Heart right ventricle (tissue), 16 donors: Measurements from ENCODE around the gene MCRIP1. TPM values are rescaled to one million over a fixed set of nuclear protein-coding genes. Genes with fewer than 3 reads are reported as not detected.

Experiments used
- ATAC-seq, 8 donors: fragments of 200-7000 bp; cut with Tn5 transposase; one replicate each; pipeline ENCODE4 v1.9.1; 2020; ENCODE audit warnings: mild to moderate bottlenecking in 8 of 8, moderate library complexity in 8 of 8, moderate number of reproducible peaks in 1 of 8
- DNase-seq, 2 donors: peaks; one replicate each; pipeline ENCODE4 v3.0.0-alpha.2; 2020
- H3K27ac ChIP-seq, 10 donors: fragments of 200-600 bp; sonication (generic) in 2 of 10; one replicate each; pipeline versions ENCODE4 v1.5.0 to v1.8.0; 2020 to 2022; ENCODE audit warnings: mild to moderate bottlenecking in 3 of 10
- H3K27me3 ChIP-seq, 7 donors: fragments of 200-600 bp; one replicate each; pipeline ENCODE4 v1.8.0; 2021 to 2022; ENCODE audit warnings: mild to moderate bottlenecking in 2 of 7
- H3K36me3 ChIP-seq, 9 donors: fragments of 200-600 bp; sonication (generic) in 1 of 9; one replicate each; pipeline versions ENCODE4 v1.5.0 to v1.8.0; 2020 to 2022; ENCODE audit warnings: mild to moderate bottlenecking in 2 of 9
- H3K4me1 ChIP-seq, 9 donors: fragments of 200-600 bp; sonication (generic) in 1 of 9; one replicate each; pipeline versions ENCODE4 v1.5.0 to v1.8.0; 2020 to 2022; ENCODE audit warnings: mild to moderate bottlenecking in 4 of 9
- H3K4me3 ChIP-seq, 10 donors: fragments of 200-600 bp; sonication (generic) in 2 of 10; one replicate each; pipeline versions ENCODE4 v1.5.0 to v1.8.0; 2020 to 2022; ENCODE audit warnings: mild to moderate bottlenecking in 7 of 10, moderate library complexity in 2 of 10
- H3K9me3 ChIP-seq, 11 donors: fragments of 200-600 bp in 10 of 11; sonication (generic) in 2 of 11; one replicate each; pipeline versions ENCODE4 v1.5.0 to v1.8.0; 2013 to 2022; ENCODE audit warnings: mild to moderate bottlenecking in 2 of 11, control low read depth in 1 of 11, moderate library complexity in 1 of 11
- WGBS, 2 donors: extraction: QIAGEN DNeasy Blood & Tissue Kit; methylation state at CpG; one replicate each; pipeline ENCODE4 v1.1.7; 2013; ENCODE audit warnings: inconsistent platforms in 1 of 2; 5-methylcytosine and 5-hydroxymethylcytosine counted together
- intact Hi-C, 10 donors: fragments of 100-400 bp; cut with DNase I; formaldehyde crosslinking; loops; one replicate each; pipeline versions ENCODE4 v1.11.1 to v1.14.2; 2022
- polyA plus RNA-seq, 2 donors: library from polyadenylated mRNA; stranded (reverse); fragments of 200-250 nt; gene quantifications; one replicate each; pipeline ENCODE4 v1.2.3, GENCODE V29; 2013
- total RNA-seq, 10 donors: library from RNA; stranded (reverse); fragmentation: NEBNext Ultra II Directional in 3 of 10; extraction: Animal tissue kit (Norgen Biotek cat#: 25700) in 3 of 10; gene quantifications; one replicate each; pipeline versions ENCODE4 v1.2.1 to v1.2.4, GENCODE V29; 2021 to 2023
- TF ChIP-seq, protein P1 (sequence below), 9 donors: fragments of 200-600 bp; sonication (generic) in 2 of 9; IDR thresholded peaks; one replicate each; pipeline versions ENCODE4 v1.5.0 to v1.8.0; 2021 to 2022; ENCODE audit warnings: antibody characterized with exemption in 9 of 9, mild to moderate bottlenecking in 5 of 9, moderate library complexity in 1 of 9
- donor health status: Arrhythmogenic right ventricular cardiomyopathy.
- donor health status: ischemic (EF 13 %, LVEDD 7.1; RV severe dilation, severe dysfunction).
- donor health status: healthy with polysubstance abuse.
- donor health status: DM: no; HTN: yes; CAD: no.
- donor health status: DM: no; HTN: no; CAD: no.
- donor health status: ischemic (EF 25% LVEDD 6.9; RV normal size, moderate dysfunction).
- donor health status: ischemic (EF 25% LVEDD 5.7; RV mildly dilated, moderate dysfunction).
- donor health status: healthy.
- donor health status: DM: yes; HTN: yes; CAD: no.
- donor health status: Ischemic cardiomyopathy.
- donor health status: ischemic (EF 35%, LVEDD 5.7; RV mildly dilated, moderate dysfunction).
- donor health status: nonischemic (EF 11% LVEDD 7.7; RV severe dilation, severe dysfunction).
- donor health status: DM: yes; HTN: yes; CAD: no.
- donor health status: PGD.
- donor health status: ischemic (EF 29% LVEDD 5.4; RV normal size, mild dysfunction).
- donor health status: nonischemic (EF 23%, LVEDD 6.1; RV moderate dilation, normal function).

The MCRIP1 gene
- total and polyA plus RNA-seq, 12 donors: 75.1 to 239 (median 92.5) TPM

DNA sequence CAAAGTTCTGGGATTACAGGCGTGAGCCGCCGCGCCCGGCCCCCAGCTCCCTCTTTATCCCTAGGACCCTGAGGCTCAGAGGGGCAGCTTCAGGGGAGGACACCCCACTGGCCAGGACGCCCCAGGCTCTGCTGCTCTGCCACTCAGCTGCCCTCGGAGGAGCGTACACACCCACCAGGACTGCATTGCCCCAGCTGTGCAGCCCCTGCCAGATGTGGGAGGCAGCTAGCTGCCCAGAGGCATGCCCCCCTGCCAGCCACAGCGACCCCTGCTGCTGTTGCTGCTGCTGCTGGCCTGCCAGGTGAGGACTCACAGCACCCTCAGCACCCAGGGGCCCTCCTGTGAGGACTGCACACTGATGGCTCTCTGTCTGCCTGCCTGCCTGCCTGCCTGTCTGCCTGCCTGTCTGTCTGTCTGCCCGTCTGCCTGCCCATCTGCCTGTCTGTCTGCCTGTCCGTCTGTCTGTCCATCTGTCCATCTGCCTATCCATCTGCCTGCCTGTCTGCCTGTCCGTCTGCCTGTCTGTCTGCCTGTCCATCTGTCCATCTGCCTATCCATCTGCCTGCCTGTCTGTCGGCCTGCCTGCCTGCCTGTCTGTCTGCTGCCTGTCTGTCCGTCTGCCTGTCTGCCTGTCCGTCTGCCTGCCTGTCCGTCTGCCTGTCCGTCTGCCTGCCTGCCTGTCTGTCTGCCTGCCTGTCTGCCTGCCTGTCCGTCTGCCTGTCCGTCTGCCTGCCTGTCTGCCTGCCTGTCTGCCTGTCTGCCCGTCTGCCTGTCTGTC lies 24.1 kb downstream of the MCRIP1 start:
- TF ChIP-seq, protein P1, sequence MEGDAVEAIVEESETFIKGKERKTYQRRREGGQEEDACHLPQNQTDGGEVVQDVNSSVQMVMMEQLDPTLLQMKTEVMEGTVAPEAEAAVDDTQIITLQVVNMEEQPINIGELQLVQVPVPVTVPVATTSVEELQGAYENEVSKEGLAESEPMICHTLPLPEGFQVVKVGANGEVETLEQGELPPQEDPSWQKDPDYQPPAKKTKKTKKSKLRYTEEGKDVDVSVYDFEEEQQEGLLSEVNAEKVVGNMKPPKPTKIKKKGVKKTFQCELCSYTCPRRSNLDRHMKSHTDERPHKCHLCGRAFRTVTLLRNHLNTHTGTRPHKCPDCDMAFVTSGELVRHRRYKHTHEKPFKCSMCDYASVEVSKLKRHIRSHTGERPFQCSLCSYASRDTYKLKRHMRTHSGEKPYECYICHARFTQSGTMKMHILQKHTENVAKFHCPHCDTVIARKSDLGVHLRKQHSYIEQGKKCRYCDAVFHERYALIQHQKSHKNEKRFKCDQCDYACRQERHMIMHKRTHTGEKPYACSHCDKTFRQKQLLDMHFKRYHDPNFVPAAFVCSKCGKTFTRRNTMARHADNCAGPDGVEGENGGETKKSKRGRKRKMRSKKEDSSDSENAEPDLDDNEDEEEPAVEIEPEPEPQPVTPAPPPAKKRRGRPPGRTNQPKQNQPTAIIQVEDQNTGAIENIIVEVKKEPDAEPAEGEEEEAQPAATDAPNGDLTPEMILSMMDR (IDR thresholded peaks at IDR 0.05): no peak
- ATAC-seq (no peak), DNase-seq (no peak)
- H3K4me1 ChIP-seq: peaks cover 0 to 10% (median 7%) of the 10 kb centered on the region in 9 donors
- no peaks in the 10 kb centered on the region for H3K9me3 ChIP-seq
- no peak overlapping the region for H3K27ac ChIP-seq
- no peak overlapping the region for H3K4me3 ChIP-seq
- H3K27me3 ChIP-seq: peaks cover 19 to 74% (median 61%) of the 10 kb centered on the region in 7 donors
- intact Hi-C loops: no loop called here
- WGBS, 2 donors: 74 to 79% methylated on average over 20 of the region's 20 CpGs
- H3K36me3 ChIP-seq: no peaks in the 10 kb centered on the region

DNA sequence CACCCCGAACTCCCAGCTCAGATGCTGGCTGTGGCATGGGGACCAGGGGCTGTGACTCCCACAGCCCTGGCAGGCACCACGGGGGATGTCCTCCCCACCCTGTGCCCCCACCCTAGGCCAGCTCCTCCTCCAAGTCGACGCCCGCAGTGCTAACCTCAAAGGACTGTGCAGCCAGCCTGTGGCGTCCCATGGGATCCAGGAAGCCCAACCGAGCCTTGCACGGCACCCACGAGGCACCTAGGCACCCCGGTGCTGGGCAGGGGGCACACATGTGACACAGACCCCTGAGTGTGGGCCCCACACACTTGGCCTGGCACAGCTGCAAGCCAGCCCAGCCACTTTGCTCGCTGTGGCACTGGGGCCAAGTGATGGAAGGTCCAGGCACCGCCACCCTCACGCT lies 25.3 kb downstream of the MCRIP1 start:
- H3K4me1 ChIP-seq: peaks cover 0 to 18% (median 9%) of the 10 kb centered on the region in 9 donors
- intact Hi-C loops: no loop called here
- no peak overlapping the region for H3K27ac ChIP-seq
- no peaks in the 10 kb centered on the region for H3K9me3 ChIP-seq
- peaks cover 29 to 82% (median 73%) of the 10 kb centered on the region in 7 donors for H3K27me3 ChIP-seq
- 66 to 75% methylated on average over 13 of the region's 13 CpGs for WGBS, 2 donors
- TF ChIP-seq, protein P1 (IDR thresholded peaks at IDR 0.05): no peak
- ATAC-seq: no peak
- no peaks in the 10 kb centered on the region for H3K36me3 ChIP-seq
- DNase-seq: no peak
- H3K4me3 ChIP-seq: no peak overlapping the region

DNA sequence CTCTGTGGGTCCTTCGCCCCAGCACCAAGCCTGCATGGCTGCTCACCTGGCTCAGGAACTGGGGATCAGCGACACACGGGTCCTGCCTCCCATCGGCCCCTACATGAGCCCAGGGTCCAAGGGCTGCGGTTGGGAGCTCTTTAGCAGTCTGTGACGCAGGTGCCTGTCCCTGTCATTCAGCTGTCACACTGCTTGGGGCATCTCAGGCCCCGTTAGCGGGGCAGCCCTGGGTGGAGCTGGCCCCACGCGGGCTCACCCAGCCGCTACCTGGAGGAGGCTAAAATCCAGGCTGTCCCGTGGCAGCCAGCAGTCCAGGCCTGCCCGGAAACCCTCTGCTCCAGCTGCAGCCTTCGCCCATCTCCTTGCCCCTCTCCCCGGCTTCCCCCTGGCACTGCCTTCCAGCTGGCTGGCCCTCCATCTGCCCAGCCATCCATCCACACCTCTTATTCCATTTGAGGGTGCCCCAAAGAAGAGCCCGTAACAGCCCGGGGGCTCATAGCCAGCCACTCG lies 25.8 kb downstream of the MCRIP1 start:
- DNase-seq (no peak), ATAC-seq (no peak)
- peaks cover 33 to 87% (median 77%) of the 10 kb centered on the region in 7 donors for H3K27me3 ChIP-seq
- no peaks in the 10 kb centered on the region for H3K9me3 ChIP-seq
- peaks cover 0 to 18% (median 9%) of the 10 kb centered on the region in 9 donors for H3K4me1 ChIP-seq
- 48 to 61% methylated on average over 18 of the region's 18 CpGs for WGBS, 2 donors
- H3K27ac ChIP-seq: no peak overlapping the region
- TF ChIP-seq, protein P1 (IDR thresholded peaks at IDR 0.05): no peak
- no peak overlapping the region for H3K4me3 ChIP-seq
- no peaks in the 10 kb centered on the region for H3K36me3 ChIP-seq
- intact Hi-C loops: no loop called here

DNA sequence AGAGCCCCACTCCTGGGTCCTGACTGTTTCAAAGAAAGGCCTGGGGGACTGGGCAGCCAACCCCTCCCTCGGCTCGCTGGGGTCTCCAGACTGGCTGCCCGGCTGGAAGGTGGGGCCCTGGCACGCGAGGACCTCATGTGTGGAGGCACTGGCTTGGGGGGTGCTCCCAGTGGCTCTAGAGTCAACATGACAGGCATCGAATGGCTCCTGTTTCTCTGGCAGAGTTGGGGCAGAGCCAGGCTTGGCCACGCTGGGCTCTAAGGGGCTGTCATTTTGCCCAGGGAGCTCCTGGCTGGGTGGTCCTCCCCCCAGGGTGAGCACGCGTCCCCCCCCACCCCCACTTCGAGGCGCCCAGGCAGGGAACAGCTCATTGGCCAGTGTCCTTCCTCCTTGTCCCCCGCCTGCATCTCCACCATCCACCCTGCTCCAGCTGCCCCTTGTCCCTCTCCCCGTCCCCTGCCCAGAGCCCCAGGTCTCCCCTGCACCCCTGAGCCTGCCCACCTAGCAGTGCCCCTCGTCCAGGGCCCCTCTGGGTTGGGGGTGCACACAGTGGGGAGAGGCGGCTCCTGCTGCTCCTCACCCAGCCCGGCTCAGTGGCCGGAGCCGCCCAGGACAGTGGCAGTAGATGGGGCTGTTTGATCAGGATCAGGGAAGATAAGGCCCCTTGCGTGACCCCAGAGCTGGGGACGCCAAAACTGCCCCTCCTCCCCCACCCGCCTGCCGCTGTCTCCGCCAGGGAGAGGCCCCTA lies 26.5 kb downstream of the MCRIP1 start:
- ATAC-seq: peak in 2 of 8 donors; percentile 6 to 7
- H3K27me3 ChIP-seq: peaks cover 34 to 87% (median 83%) of the 10 kb centered on the region in 7 donors
- intact Hi-C loops: no loop called here

More for the DNA sequence above, 26.5 kb downstream of the MCRIP1 start:
- Histone ChIP-seq H3K4me1 (peaks cover 0 to 18% (median 9%) of the 10 kb centered on the region in 9 donors), H3K4me3 (no peak overlapping the region), H3K9me3 (no peaks in the 10 kb centered on the region), H3K36me3 (no peaks in the 10 kb centered on the region), H3K27ac (no peak overlapping the region)
- TF ChIP-seq, protein P1 (IDR thresholded peaks at IDR 0.05): no peak
- WGBS, 2 donors: 27 to 28% methylated on average over 23 of the region's 23 CpGs
- DNase-seq: no peak
